Measurements from ENCODE around the gene TSPAN11.

TSPAN11 gene

DNA sequence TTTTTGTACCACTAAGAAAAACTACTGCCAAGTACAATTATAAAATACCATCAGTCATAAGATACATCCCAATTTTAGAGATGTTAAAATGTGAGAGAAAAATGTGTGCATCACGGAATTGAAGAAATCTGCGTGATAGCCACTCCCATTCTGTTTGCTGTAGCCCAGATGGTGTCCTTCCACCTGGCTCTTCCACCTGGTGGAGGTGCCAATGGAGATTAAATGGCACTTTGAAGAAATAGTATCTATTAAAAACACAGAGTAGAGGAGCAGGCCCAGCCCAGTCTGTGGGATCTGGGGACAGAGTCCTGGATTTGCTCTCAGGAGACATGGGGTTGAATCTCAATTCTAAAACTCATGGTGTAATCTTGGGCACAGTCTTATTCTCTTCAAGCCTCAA, 35.5 kb downstream of the TSPAN11 start:
- Histone ChIP-seq H3K9ac (ENCODE audit: low read length) (no peak overlapping the region), H3K79me2 (ENCODE audit: insufficient read depth, low read length) (no peaks in the 10 kb centered on the region), H3F3A (ENCODE audit: insufficient read depth, low read length) (no peaks in the 10 kb centered on the region), H3K4me3 (ENCODE audit: low read depth, low read length, poor library complexity, severe bottlenecking) (no peak overlapping the region), H3K4me1 (ENCODE audit: insufficient read depth, low read length, severe bottlenecking) (no peaks in the 10 kb centered on the region), H3K9me3 (ENCODE audit: low read length) (no peaks in the 10 kb centered on the region), H3K27ac (ENCODE audit: low read depth, low read length, poor library complexity, severe bottlenecking) (no peak overlapping the region), H2AFZ (ENCODE audit: low read length) (no peak overlapping the region), H3K4me2 (ENCODE audit: low read length) (no peak overlapping the region), H3K27me3 (ENCODE audit: insufficient read depth, low read length) (0 out of 2 replicates have a peak, but pooled peaks cover 4% of the 10 kb centered on the region), H3K36me3 (ENCODE audit: insufficient read depth, low read length) (no peaks in the 10 kb centered on the region), H4K20me1 (ENCODE audit: insufficient read depth, low read length) (no peaks in the 10 kb centered on the region), H3K9me2 (ENCODE audit: low read depth, low read length) (no peaks in the 10 kb centered on the region)
- TF ChIP-seq, protein P1, sequence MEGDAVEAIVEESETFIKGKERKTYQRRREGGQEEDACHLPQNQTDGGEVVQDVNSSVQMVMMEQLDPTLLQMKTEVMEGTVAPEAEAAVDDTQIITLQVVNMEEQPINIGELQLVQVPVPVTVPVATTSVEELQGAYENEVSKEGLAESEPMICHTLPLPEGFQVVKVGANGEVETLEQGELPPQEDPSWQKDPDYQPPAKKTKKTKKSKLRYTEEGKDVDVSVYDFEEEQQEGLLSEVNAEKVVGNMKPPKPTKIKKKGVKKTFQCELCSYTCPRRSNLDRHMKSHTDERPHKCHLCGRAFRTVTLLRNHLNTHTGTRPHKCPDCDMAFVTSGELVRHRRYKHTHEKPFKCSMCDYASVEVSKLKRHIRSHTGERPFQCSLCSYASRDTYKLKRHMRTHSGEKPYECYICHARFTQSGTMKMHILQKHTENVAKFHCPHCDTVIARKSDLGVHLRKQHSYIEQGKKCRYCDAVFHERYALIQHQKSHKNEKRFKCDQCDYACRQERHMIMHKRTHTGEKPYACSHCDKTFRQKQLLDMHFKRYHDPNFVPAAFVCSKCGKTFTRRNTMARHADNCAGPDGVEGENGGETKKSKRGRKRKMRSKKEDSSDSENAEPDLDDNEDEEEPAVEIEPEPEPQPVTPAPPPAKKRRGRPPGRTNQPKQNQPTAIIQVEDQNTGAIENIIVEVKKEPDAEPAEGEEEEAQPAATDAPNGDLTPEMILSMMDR (IDR thresholded peaks at IDR 0.05; ENCODE audit: low read length) = no peak

DNA sequence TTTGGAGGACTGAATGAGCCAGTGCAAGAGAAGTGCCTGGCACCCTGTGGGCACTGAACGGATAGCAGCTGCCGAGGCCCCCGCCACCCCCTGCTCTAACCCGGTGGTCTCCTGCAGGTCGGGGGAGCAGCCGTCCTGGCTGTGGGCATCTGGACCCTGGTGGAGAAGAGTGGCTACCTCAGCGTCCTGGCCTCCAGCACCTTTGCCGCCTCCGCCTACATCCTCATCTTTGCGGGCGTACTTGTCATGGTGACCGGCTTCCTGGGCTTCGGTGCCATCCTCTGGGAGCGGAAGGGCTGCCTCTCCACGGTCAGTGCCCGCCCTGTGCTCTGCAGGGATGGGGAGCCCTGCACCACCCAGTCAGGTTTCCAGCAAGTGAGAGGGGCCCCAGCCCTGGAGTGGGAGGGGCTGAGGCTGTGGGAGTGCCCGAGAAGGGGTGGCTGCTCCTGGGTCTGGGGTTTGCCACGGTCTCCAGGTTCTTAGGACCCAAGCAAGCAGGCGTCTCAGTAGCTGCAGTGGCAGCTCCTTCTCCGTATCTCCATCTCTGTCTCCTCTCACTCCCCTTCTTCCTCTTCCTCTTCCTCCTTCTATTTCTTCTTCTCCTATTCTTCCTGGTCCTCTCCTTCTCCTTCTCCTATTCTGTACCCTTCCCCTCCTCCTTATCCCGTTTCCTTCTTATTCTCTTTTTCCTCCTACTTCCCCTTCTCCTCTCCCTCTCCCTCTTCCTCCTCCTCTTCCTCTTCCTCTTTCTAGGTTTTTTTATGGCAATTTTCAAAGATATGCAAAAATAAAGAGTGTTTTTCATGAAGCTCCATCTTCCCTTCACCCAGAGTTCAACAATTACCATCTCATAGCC, 37.4 kb downstream of the TSPAN11 start:
- no peak overlapping the region for H3K9ac ChIP-seq (ENCODE audit: low read length)
- H2AFZ ChIP-seq (ENCODE audit: low read length) = no peak overlapping the region
- 0 out of 2 replicates have a peak, but pooled peaks cover 4% of the 10 kb centered on the region for H3K27me3 ChIP-seq (ENCODE audit: insufficient read depth, low read length)
- H3K9me2 ChIP-seq (ENCODE audit: low read depth, low read length) = no peaks in the 10 kb centered on the region
- no peaks in the 10 kb centered on the region for H3K36me3 ChIP-seq (ENCODE audit: insufficient read depth, low read length)
- no peaks in the 10 kb centered on the region for H3K4me1 ChIP-seq (ENCODE audit: insufficient read depth, low read length, severe bottlenecking)
- no peaks in the 10 kb centered on the region for H3K9me3 ChIP-seq (ENCODE audit: low read length)
- no peaks in the 10 kb centered on the region for H3K79me2 ChIP-seq (ENCODE audit: insufficient read depth, low read length)
- no peaks in the 10 kb centered on the region for H4K20me1 ChIP-seq (ENCODE audit: insufficient read depth, low read length)
- no peak overlapping the region for H3K27ac ChIP-seq (ENCODE audit: low read depth, low read length, poor library complexity, severe bottlenecking)
- no peak overlapping the region for H3K4me3 ChIP-seq (ENCODE audit: low read depth, low read length, poor library complexity, severe bottlenecking)
- H3K4me2 ChIP-seq (ENCODE audit: low read length) = no peak overlapping the region
- TF ChIP-seq EZH2 (IDR thresholded peaks at IDR 0.05; ENCODE audit: borderline replicate concordance, low read length) = no peak
- TF ChIP-seq, protein P1 (IDR thresholded peaks at IDR 0.05; ENCODE audit: low read length) = no peak
- H3F3A ChIP-seq (ENCODE audit: insufficient read depth, low read length) = no peaks in the 10 kb centered on the region

DNA sequence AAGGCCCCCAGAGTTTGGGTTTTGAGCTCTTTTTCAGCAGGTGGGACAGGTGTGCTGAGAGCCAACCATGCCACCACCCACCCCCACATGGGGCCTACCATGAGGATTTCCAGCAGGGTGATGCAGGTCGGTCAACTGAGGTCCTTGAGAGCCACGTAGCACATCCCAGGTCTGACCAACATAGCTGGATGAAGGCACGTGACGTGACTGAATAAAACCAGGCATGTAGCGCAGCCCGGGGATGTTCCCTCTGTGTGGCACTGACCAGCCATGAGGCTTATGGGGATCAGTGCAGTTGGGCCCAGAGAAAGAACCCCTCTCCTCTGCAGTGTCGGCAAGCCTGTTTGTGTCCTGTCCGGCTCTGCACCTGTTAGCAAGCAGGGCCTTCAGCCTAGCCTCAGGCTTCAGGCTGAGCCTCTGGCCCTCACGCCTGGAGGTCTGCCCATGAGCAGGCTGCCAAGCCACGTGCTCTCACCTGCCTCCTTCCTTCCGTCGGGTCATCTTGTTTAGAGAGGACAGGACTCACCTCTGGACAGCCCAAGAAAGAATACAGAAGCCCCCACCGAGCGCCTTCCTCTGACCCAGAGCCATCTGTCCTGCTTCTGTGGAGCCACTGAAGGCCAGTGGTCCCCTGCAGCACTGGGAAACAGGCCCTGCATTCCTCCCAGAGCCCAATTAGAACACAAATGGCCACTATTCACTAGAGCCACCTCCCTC, 38.5 kb downstream of the TSPAN11 start:
- Histone ChIP-seq H4K20me1 (ENCODE audit: insufficient read depth, low read length) (no peaks in the 10 kb centered on the region), H3K9me3 (ENCODE audit: low read length) (no peaks in the 10 kb centered on the region), H2AFZ (ENCODE audit: low read length) (no peak overlapping the region), H3K27ac (ENCODE audit: low read depth, low read length, poor library complexity, severe bottlenecking) (no peak overlapping the region), H3K9ac (ENCODE audit: low read length) (no peak overlapping the region), H3K4me2 (ENCODE audit: low read length) (no peak overlapping the region), H3K4me1 (ENCODE audit: insufficient read depth, low read length, severe bottlenecking) (no peaks in the 10 kb centered on the region), H3K4me3 (ENCODE audit: low read depth, low read length, poor library complexity, severe bottlenecking) (no peak overlapping the region), H3K36me3 (ENCODE audit: insufficient read depth, low read length) (no peaks in the 10 kb centered on the region), H3F3A (ENCODE audit: insufficient read depth, low read length) (no peaks in the 10 kb centered on the region), H3K27me3 (ENCODE audit: insufficient read depth, low read length) (0 out of 2 replicates have a peak, but pooled peaks cover 4% of the 10 kb centered on the region), H3K9me2 (ENCODE audit: low read depth, low read length) (no peaks in the 10 kb centered on the region), H3K79me2 (ENCODE audit: insufficient read depth, low read length) (no peaks in the 10 kb centered on the region)
- TF ChIP-seq EZH2 (IDR thresholded peaks at IDR 0.05; ENCODE audit: borderline replicate concordance, low read length) = no peak
- TF ChIP-seq, protein P1 (IDR thresholded peaks at IDR 0.05; ENCODE audit: low read length) = no peak

Measured in OCI-LY1 (cell line).